KMS-11 (cell line): ENCODE measurements around the gene GNAT1.
"Not testable (repeated sequence)": the region's sequence is repeated elsewhere in the genome, so short reads cannot be mapped to it uniquely, and the experiment has no call there.

Experiments used
- H2AFZ ChIP-seq: fragments of 200-600 bp; sonication (generic); 2 replicates; pipeline ENCODE4 v1.6.1; 2016; ENCODE audit warnings: antibody characterized with exemption, mixed run types, low read depth
- H3K27ac ChIP-seq: fragments of 200-600 bp; sonication (generic); 2 replicates; pipeline ENCODE4 v1.6.1; 2016; ENCODE audit warnings: mild to moderate bottlenecking, mixed run types
- H3K27me3 ChIP-seq: fragments of 200-600 bp; sonication (generic); 2 replicates; pipeline ENCODE4 v1.6.1; 2017; ENCODE audit warnings: mild to moderate bottlenecking, low read depth, mixed run types, moderate library complexity; ENCODE audit not compliant: insufficient read depth
- H3K36me3 ChIP-seq: fragments of 200-600 bp; sonication (generic); 2 replicates; pipeline ENCODE4 v1.6.1; 2017; ENCODE audit warnings: mild to moderate bottlenecking, mixed run types; ENCODE audit not compliant: insufficient read depth
- H3K4me1 ChIP-seq: fragments of 200-600 bp; sonication (generic); 2 replicates; pipeline ENCODE4 v1.6.1; 2016; ENCODE audit warnings: mild to moderate bottlenecking, low read depth, mixed run types; ENCODE audit not compliant: poor library complexity, severe bottlenecking
- H3K4me2 ChIP-seq: fragments of 200-600 bp; sonication (generic); 2 replicates; pipeline ENCODE4 v1.7.0; 2016; ENCODE audit warnings: mild to moderate bottlenecking, mixed run types
- H3K4me3 ChIP-seq: fragments of 200-600 bp; sonication (generic); IDR thresholded peaks from 2 replicates; pipeline ENCODE4 v1.6.1; 2017; ENCODE audit warnings: low read depth, low read length, mixed read lengths; ENCODE audit not compliant: insufficient read depth
- H3K79me2 ChIP-seq: fragments of 200-600 bp; sonication (generic); 2 replicates; pipeline ENCODE4 v1.6.1; 2016; ENCODE audit warnings: low read depth, mixed run types; ENCODE audit not compliant: insufficient read depth
- H3K9ac ChIP-seq: fragments of 200-600 bp; sonication (generic); 2 replicates; pipeline ENCODE4 v1.6.1; 2016; ENCODE audit warnings: mild to moderate bottlenecking, mixed run types
- H4K20me1 ChIP-seq: fragments of 200-600 bp; sonication (generic); 2 replicates; pipeline ENCODE4 v1.6.1; 2016; ENCODE audit warnings: mild to moderate bottlenecking, mixed run types; ENCODE audit not compliant: insufficient read depth
- TF ChIP-seq, protein P1 (sequence below): fragments of 200-600 bp; sonication (generic); conservative IDR thresholded peaks from 2 replicates; pipeline ENCODE4 v1.6.1; 2017; ENCODE audit warnings: low read depth, mild to moderate bottlenecking, antibody characterized with exemption, low read length, moderate library complexity, mixed read lengths

Gene GNAT1

DNA sequence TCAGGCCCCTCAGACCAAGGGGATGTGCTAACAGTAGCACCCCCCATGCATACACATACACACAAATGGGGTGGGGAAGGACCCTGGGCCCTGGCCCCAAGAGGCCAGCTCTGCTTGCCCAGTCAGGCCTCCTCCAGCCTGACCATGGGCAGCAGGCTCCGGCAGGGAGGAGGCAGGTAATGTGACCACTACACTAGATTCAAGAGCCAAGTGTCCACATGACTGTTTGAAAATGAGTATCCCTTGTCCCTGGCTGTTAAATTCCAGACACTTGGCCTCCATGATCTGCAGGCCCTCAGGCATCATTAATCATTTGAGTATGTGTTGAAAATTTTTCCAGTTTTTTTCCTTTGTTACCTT lies 30.7 kb downstream of the GNAT1 start:
- Histone ChIP-seq H3K27ac (no peak overlapping the region), H3K4me1 (peaks cover 4% of the 10 kb centered on the region), H3K27me3 (peaks cover 11% of the 10 kb centered on the region; the same call in 1 of the 2 replicates), H2AFZ (no peak overlapping the region), H3K79me2 (no peaks in the 10 kb centered on the region), H4K20me1 (no peaks in the 10 kb centered on the region), H3K4me3 (no peak overlapping the region), H3K9ac (no peak overlapping the region), H3K4me2 (no peak overlapping the region), H3K36me3 (no peaks in the 10 kb centered on the region)
- TF ChIP-seq, protein P1, sequence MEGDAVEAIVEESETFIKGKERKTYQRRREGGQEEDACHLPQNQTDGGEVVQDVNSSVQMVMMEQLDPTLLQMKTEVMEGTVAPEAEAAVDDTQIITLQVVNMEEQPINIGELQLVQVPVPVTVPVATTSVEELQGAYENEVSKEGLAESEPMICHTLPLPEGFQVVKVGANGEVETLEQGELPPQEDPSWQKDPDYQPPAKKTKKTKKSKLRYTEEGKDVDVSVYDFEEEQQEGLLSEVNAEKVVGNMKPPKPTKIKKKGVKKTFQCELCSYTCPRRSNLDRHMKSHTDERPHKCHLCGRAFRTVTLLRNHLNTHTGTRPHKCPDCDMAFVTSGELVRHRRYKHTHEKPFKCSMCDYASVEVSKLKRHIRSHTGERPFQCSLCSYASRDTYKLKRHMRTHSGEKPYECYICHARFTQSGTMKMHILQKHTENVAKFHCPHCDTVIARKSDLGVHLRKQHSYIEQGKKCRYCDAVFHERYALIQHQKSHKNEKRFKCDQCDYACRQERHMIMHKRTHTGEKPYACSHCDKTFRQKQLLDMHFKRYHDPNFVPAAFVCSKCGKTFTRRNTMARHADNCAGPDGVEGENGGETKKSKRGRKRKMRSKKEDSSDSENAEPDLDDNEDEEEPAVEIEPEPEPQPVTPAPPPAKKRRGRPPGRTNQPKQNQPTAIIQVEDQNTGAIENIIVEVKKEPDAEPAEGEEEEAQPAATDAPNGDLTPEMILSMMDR, result no peak

DNA sequence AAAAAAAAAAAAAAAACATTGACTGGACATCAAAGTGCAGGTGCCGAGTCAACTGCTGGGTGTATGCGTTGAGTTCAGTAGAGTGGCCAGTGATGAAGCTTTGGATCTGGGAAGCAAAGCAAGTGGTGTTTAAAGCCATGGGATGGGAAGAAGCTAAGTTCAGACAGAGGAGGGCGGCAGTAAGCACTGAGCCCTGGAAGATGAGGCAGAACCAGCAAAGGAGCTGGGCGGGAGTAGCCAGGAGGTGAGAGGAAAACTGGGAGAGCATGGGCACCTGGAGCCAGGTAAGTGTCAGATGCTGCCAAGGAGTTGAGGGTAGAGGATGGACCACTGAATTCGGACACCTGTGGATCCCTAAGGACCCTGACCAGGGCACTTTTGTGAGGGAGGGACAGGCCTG lies 33.2 kb downstream of the GNAT1 start:
- no peak overlapping the region for H3K4me3 ChIP-seq
- H3K27ac ChIP-seq, result no peak overlapping the region
- H3K9ac ChIP-seq, result no peak overlapping the region
- peaks cover 4% of the 10 kb centered on the region for H3K4me1 ChIP-seq
- TF ChIP-seq, protein P1, result no peak
- no peaks in the 10 kb centered on the region for H3K36me3 ChIP-seq
- H2AFZ ChIP-seq, result no peak overlapping the region
- no peak overlapping the region for H3K4me2 ChIP-seq
- no peaks in the 10 kb centered on the region for H4K20me1 ChIP-seq
- no peaks in the 10 kb centered on the region for H3K79me2 ChIP-seq
- peaks cover 4% of the 10 kb centered on the region; the same call in 1 of the 2 replicates for H3K27me3 ChIP-seq

DNA sequence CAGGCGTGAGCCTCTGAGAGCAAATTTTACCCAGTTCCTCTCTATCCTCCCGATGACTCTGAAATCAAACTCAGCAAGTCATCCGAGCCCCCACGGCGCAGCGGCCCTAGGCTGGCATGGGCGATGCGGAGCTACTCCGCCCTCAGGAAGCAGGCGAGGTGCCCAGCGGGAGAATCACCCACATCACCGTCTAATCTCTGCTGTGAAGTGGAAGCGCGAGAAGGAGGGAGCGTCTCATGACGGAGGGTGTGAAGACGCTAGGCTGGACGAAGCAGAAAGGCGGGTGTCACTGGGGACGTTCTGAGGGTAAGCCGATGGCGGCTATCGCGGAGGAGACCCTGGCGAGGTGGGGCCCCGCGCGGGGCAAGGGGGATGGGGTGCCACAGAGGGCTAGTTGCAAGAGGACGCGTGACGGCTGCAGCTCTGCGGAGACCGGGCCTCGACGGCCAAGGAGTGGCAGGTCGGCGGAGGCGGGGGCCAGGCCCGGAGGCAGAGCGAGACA lies 35.5 kb downstream of the GNAT1 start:
- Histone ChIP-seq H3K27me3 (0 out of 2 replicates have a peak, but pooled peaks cover 2% of the 10 kb centered on the region), H3K4me1 (peaks cover 4% of the 10 kb centered on the region), H3K4me3 (peak overlapping the region; percentile 28), H2AFZ (peak overlapping the region; percentile 83), H4K20me1 (no peaks in the 10 kb centered on the region), H3K9ac (peak overlapping the region; percentile 37; the same call in 1 of the 2 replicates), H3K36me3 (no peaks in the 10 kb centered on the region), H3K27ac (no peak overlapping the region), H3K4me2 (peak overlapping the region; percentile 64), H3K79me2 (no peaks in the 10 kb centered on the region)
- TF ChIP-seq, protein P1, result no peak

DNA sequence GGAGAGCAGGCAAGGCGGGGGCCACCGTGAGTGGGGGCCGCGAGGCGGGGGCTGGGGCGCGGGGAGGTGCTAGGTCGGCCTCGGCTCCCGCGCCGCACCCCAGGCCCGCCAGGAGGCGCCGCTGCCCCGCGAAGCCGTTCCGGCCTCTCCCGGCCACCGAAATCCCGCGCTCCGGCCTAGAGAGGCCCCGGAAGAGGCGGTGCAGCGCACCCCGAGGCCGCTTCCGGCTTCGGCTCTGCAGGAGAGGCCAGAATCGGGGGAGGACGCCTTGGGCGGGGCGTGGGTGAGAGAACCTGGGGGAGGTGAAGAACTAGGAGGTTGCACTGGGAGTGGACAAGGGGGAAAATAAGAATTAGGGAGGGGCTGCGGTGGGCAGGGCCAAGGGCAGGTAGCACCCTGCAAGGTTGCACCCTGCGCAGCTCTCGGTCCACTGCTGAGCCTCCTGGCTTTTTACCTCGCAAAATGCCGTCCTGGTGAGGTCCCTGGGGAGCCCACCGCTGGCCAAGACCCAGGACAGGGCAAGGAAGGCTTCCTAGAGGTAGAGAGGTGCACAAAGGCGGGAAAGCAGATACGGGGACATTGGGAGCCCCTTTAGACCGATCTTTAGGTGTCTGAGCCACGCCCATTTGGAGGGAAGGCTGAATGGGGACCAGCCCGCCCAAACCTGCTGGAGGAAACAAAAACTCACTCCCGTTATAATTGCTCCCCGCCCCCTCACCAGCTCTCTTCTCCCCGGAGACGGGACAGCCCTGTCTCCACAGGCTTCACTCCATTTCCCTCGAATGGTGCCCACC lies 36.2 kb downstream of the GNAT1 start:
- 0 out of 2 replicates have a peak, but pooled peaks cover 2% of the 10 kb centered on the region for H3K27me3 ChIP-seq
- H2AFZ ChIP-seq, result peak overlapping the region; percentile 83
- H3K27ac ChIP-seq, result no peak overlapping the region; the same call in 1 of the 2 replicates
- no peaks in the 10 kb centered on the region for H4K20me1 ChIP-seq
- peaks cover 4% of the 10 kb centered on the region for H3K4me1 ChIP-seq
- peak overlapping the region; percentile 28 for H3K4me3 ChIP-seq
- no peaks in the 10 kb centered on the region for H3K36me3 ChIP-seq
- H3K4me2 ChIP-seq, result peak overlapping the region; percentile 78
- peak overlapping the region; percentile 37; the same call in 1 of the 2 replicates for H3K9ac ChIP-seq
- TF ChIP-seq, protein P1, result 0 out of 2 replicates have a peak, but pooled peaks have one; percentile 37
- H3K79me2 ChIP-seq, result no peaks in the 10 kb centered on the region

DNA sequence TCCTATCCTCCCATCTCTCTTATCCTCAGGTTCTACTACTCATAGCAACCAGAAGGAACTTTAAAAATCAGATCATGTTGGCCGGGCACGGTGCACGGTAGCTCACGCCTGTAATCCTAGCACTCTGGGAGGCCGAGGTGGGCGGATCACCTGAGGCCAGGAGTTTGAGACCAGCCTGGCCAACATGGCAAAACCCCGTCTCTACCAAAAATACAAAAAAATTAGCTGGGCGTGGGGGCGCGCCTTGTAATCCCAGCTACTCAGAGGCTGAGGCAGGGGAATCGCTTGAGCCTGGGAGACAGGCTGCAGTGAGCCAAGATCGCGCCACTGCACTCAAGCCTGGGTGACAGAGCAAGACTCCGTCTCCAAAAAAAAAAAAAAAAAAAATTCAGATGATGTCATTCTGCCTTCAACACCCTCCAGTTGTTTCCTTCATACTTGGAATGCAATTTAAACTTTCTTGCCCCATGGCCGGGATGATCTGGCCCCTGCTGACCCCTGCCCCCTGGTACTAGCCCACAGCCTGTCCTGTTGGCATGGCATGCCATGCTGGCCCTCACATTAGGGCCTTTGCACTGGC lies 36.9 kb downstream of the GNAT1 start:
- H2AFZ ChIP-seq, result 0 out of 2 replicates have a peak overlapping the region, but pooled peaks have one; percentile 41

More for the DNA sequence above, 36.9 kb downstream of the GNAT1 start:
- H3K27ac ChIP-seq, H3K36me3 ChIP-seq, H3K79me2 ChIP-seq, H3K4me1 ChIP-seq, H3K27me3 ChIP-seq, H3K9ac ChIP-seq, H4K20me1 ChIP-seq: not testable (repeated sequence)
- peak overlapping the region; percentile 28 for H3K4me3 ChIP-seq
- peak overlapping the region; percentile 78 for H3K4me2 ChIP-seq
